ENCODE measurements around the gene GCGR.
"Not testable (repeated sequence)": the region's sequence is repeated elsewhere in the genome, so short reads cannot be mapped to it uniquely, and the experiment has no call there.

Gene GCGR

GRCh38 chr17:81833160-81833920 is 29.4 kb downstream of the GCGR start, which contains the start of gene MCRIP1:
MCRIP1 (minus strand) TSS chr17:81833291; CDS start chr17:81824506, 8,785 bp downstream.
- DNase-seq: peak; percentile 96 to 98
- TF ChIP-seq POLR2A (IDR thresholded peaks at IDR 0.05; ENCODE audit: low read length): peak; percentile 70
- no peak for TF ChIP-seq GATA1 (IDR thresholded peaks at IDR 0.05; ENCODE audit: low read depth, low read length)

DNA sequence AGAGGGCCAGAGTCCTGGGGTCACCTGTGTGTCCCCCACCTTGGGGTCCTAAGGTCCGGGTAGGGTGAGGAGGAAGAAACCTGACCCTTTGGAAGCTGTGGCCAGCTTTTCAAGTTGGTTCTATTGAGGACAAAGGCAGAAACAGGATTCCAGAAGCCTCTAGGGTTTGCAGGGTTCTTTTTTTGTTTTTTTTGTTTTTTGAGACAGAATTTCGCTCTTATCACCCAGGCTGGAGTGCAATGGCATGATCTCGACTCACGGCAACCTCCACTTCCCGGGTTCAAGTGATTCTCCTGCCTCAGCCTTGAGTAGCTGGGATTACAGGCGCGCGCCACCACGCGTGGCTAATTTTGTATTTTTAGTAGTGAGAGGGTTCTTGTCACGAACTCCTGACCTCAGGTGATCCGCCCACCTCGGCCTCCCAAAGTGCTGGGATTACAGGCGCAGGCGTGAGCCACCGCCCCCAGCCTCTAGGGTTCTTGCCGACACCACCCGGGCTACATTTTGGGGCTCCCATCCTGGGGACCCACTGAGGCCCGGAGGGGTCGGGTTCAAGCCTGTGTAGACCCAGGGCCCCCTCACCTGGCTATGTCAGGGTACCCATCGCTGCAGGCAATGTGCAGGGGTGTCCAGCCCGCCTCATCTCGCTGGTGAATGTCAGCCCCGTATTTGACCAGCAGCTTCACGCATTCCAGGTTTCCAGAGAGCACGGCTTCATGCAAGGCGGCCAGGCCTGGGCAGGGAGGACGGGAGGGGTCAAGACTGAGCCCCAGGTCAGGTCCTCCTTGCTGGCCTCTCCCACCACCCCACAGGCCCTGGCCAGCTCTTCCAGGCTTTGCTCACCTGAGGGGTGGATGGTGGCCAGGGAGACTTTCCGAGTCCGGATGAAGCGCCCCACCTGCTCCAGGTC is 30.2 kb downstream of the GCGR start:
- TF ChIP-seq GATA1 (IDR thresholded peaks at IDR 0.05; ENCODE audit: low read depth, low read length) (no peak), POLR2A (IDR thresholded peaks at IDR 0.05; ENCODE audit: low read length) (no peak)
- DNase-seq: no peak

DNA sequence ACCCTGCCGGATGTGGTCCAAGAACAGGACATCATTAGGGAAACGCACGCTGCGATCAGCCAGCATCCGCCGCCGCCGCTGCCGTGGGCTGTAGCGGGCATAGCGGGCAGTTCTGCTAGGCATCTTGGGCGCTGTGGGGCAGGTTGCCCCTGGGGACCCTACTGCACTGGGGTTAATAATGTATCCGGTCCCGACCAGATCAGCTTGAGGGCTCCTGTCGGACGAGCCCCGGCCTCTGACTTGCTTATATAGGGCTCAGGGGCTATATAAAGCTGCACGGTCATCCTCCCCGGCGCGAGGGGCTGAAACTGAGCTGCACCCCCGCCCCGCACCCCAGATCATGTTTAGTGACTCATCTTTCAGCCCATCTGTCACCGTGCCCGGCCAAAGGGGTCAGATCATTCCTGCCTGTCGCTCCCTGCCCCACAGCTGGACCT is 30.9 kb downstream of the GCGR start, which contains the start of gene PPP1R27:
Gene PPP1R27, minus strand, starts transcription at position 220 of the 437 bp plus-strand sequence. Its CDS starts 97 bp downstream, at position 123.
- no peak for DNase-seq
- TF ChIP-seq POLR2A (IDR thresholded peaks at IDR 0.05; ENCODE audit: low read length): no peak
- no peak for TF ChIP-seq GATA1 (IDR thresholded peaks at IDR 0.05; ENCODE audit: low read depth, low read length)

DNA sequence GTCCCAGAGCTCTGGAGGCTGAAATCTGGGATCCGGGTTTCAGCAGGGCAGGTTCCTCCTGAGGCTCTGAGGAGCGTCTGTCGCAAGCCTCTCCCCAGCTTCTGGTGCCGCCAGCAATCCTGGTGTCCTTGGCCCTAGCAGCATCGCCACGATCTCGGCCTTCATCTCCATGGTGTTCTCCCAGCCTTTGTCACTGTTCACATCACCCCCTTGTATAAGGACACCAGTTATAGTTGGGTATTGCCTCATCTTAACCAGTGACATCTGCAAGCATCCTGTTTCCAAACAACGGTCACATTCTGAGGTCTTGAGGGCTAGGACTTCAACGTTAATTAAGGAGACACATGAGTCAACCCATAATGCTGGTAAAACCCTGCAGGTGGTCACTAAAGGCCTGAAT is 33.7 kb downstream of the GCGR start:
- no peak for DNase-seq
- no peak for TF ChIP-seq GATA1 (IDR thresholded peaks at IDR 0.05; ENCODE audit: low read depth, low read length)
- no peak for TF ChIP-seq POLR2A (IDR thresholded peaks at IDR 0.05; ENCODE audit: low read length)

- TF ChIP-seq POLR2A (IDR thresholded peaks at IDR 0.05; ENCODE audit: low read length): no peak
- no peak for TF ChIP-seq GATA1 (IDR thresholded peaks at IDR 0.05; ENCODE audit: low read depth, low read length)
- no peak for DNase-seq
These were observed 34.9 kb downstream of the GCGR start for GRCh38 chr17:81838753-81839255.

DNA sequence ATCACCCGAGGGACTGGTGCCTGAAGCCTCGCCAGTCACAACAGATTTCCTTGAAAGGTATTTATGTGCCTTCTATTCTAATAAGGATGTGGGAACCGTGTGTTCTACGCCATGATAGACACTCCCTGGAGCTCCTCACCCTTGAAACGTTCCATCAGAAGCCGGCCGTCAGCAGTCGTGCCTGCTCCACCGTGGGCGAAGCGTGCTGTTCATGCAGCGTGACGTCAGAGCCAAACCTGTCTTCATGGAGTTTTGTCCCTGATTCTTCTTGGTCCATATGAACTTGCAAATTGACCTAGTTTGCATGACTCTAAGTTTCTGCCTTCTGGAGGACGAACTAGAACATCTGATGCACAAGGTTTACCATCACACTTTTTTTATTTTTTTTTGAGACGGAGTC is 35.4 kb downstream of the GCGR start:
- DNase-seq: no peak
- TF ChIP-seq GATA1 (IDR thresholded peaks at IDR 0.05; ENCODE audit: low read depth, low read length): no peak
- TF ChIP-seq POLR2A (IDR thresholded peaks at IDR 0.05; ENCODE audit: low read length): no peak

DNA sequence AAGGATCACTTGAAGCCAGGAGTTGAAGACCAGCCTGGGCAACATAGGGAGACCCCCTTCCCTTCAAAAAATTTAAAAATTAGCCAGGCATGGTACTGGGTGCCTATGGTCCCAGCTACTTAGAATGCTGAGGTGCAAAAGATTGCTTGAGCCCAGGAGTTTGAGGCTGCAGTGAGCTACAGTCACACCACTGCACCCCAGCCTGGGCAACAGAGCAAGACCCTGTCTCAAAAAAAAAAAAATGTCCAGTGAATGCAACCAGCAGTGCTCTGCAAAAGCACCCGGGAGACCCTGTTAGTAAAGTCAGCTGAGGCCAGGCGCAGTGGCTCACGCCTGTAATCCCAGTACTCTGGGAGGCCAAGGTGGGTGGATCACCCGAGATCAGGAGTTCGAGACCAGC is 36.1 kb downstream of the GCGR start:
- DNase-seq: not testable (repeated sequence)

- TF ChIP-seq GATA1 (IDR thresholded peaks at IDR 0.05; ENCODE audit: low read depth, low read length) (no peak), POLR2A (IDR thresholded peaks at IDR 0.05; ENCODE audit: low read length) (no peak)
- no peak for DNase-seq
These were observed 37.2 kb downstream of the GCGR start for GRCh38 chr17:81840826-81841778.

DNA sequence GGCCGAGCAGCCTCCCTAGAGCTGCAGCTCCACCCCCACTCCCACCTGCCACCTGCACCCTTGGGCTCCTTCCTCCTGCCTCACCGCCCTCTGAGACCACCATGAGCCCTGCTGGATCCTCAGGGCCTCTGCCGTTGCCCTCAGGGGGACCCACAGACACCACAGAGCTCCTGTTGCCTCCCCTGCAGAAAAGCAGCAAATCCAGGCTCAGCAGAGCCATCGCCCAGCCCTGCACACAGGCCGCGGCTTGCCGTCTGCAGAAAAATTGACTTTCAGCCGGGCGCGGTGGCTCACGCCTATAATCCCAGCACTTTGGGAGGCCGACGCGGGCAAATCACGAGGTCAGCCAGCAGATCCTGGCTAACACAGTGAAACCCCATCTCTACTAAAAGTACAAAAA is 37.9 kb downstream of the GCGR start:
- DNase-seq: no peak
- no peak for TF ChIP-seq POLR2A (IDR thresholded peaks at IDR 0.05; ENCODE audit: low read length)
- no peak for TF ChIP-seq GATA1 (IDR thresholded peaks at IDR 0.05; ENCODE audit: low read depth, low read length)

GRCh38 chr17:81842378-81842724 is 38.4 kb downstream of the GCGR start:
- no peak for DNase-seq
- TF ChIP-seq POLR2A (IDR thresholded peaks at IDR 0.05; ENCODE audit: low read length) (no peak), GATA1 (IDR thresholded peaks at IDR 0.05; ENCODE audit: low read depth, low read length) (no peak)

DNA sequence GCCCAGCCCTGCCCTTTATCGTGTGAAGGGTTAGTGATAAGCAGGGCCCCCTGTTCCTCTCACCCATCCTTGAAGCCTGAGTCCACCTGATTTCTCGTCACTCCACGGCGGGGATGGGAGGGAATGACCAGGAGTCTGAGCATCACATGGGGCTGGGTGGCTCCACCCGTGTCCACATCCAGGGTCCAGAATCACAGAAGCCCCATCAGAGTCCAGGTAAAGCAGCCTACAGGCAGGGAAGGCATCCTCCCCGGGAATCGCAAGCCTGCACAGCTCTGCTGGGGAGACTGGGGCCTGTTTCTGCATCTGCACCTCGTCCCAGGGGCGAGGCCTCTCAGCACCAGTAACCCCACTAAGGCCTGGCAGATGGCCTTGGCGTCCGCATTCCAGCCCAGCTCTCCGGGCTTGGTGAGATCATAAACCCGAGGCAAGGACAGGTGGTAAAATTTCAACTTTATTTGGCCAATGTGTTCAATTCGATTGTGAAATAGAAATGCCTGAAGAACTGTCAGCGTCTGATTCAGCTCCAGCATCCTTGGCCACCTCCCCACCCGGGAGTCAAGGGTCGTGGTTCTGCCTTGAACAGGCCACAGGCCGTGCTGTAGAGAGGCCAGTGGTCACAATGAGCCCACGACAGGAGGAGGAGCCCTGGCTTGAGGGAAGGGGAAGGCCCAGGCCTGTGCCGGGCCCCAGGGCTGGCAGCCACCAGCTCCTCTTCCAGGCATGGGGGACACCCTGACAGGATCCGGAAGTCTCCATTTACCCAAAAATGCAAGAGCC is 39.0 kb downstream of the GCGR start:
- TF ChIP-seq POLR2A (IDR thresholded peaks at IDR 0.05; ENCODE audit: low read length): no peak
- DNase-seq: no peak

- TF ChIP-seq POLR2A (IDR thresholded peaks at IDR 0.05; ENCODE audit: low read length): no peak
- TF ChIP-seq GATA1 (IDR thresholded peaks at IDR 0.05; ENCODE audit: low read depth, low read length): no peak
- DNase-seq: no peak
These were observed 39.9 kb downstream of the GCGR start for GRCh38 chr17:81843713-81844326.
